GM21717 (cell line): ENCODE measurements around the gene PRICKLE3.
A peak's percentile ranks its signal among the peaks of the same experiment; 100 is the strongest.

Experiments used
- ATAC-seq: cut with Tn5 transposase; IDR thresholded peaks from one replicate; pipeline ENCODE4 v1.9.1; 2021; ENCODE audit warnings: mild to moderate bottlenecking, moderate library complexity; ENCODE audit not compliant: unreplicated experiment

The PRICKLE3 gene

GRCh38 chrX:49186125-49187027, at the start of gene PRICKLE3:
TSS of gene PRICKLE3 (minus strand) at chrX:49186373. CDS start at chrX:49186297, 76 bp downstream.
- no peak for ATAC-seq

GRCh38 chrX:49233887-49234555, 47.8 kb upstream of the PRICKLE3 start:
- ATAC-seq: no peak

GRCh38 chrX:49233176-49233575, 47.0 kb upstream of the PRICKLE3 start, which contains the start of gene CACNA1F:
TSS of gene CACNA1F (minus strand) at chrX:49233340. CDS start at chrX:49233309, 31 bp downstream.
- no peak for ATAC-seq

- no peak for ATAC-seq
Observed at GRCh38 chrX:49232525-49232924, 46.4 kb upstream of the PRICKLE3 start.

GRCh38 chrX:49231333-49232000, 45.3 kb upstream of the PRICKLE3 start:
- ATAC-seq: no peak

- ATAC-seq: peak; percentile 69
Observed at GRCh38 chrX:49230500-49231232, 44.5 kb upstream of the PRICKLE3 start.

GRCh38 chrX:49228185-49228584, 42.0 kb upstream of the PRICKLE3 start:
- ATAC-seq: no peak

GRCh38 chrX:49227726-49228125, 41.6 kb upstream of the PRICKLE3 start:
- no peak for ATAC-seq

- ATAC-seq: no peak
Observed at GRCh38 chrX:49226946-49227345, 40.8 kb upstream of the PRICKLE3 start.

- no peak for ATAC-seq
Observed at GRCh38 chrX:49225858-49226257, 39.7 kb upstream of the PRICKLE3 start.

- no peak for ATAC-seq
Observed at GRCh38 chrX:49221868-49222267, 35.7 kb upstream of the PRICKLE3 start.

GRCh38 chrX:49220100-49220499, 33.9 kb upstream of the PRICKLE3 start:
- ATAC-seq: no peak

GRCh38 chrX:49214996-49215526, 28.9 kb upstream of the PRICKLE3 start:
- ATAC-seq: no peak

GRCh38 chrX:49214416-49214815, 28.2 kb upstream of the PRICKLE3 start:
- ATAC-seq: no peak

- no peak for ATAC-seq
Observed at GRCh38 chrX:49212861-49213260, 26.7 kb upstream of the PRICKLE3 start.

GRCh38 chrX:49212209-49212608, 26.0 kb upstream of the PRICKLE3 start:
- no peak for ATAC-seq

- ATAC-seq: no peak
Observed at GRCh38 chrX:49211074-49211473, 24.9 kb upstream of the PRICKLE3 start.

GRCh38 chrX:49210406-49210805, 24.2 kb upstream of the PRICKLE3 start:
- no peak for ATAC-seq

- ATAC-seq: no peak
Observed at GRCh38 chrX:49209434-49210251, 23.5 kb upstream of the PRICKLE3 start.

- no peak for ATAC-seq
Observed at GRCh38 chrX:49208399-49208798, 22.2 kb upstream of the PRICKLE3 start.
